Suprapubic skin (tissue), 3 donors: ENCODE results near the gene RSRC1.

Experiments
- EP300 ChIP-seq: sonication (generic); formaldehyde crosslinking; IDR thresholded peaks from one replicate; pipeline ENCODE4 v1.6.1; 2017; ENCODE audit warnings: antibody characterized with exemption
- POLR2A ChIP-seq, 2 donors: fragments of 450-650 bp; IDR thresholded peaks; one replicate each; pipeline ENCODE4 v1.6.1; 2017; ENCODE audit warnings: antibody characterized with exemption in 2 of 2, mild to moderate bottlenecking in 2 of 2, moderate library complexity in 2 of 2
- TF ChIP-seq, protein P1 (sequence below), 2 donors: fragments of 200-600 bp in 1 of 2; fragments of 450-650 bp in 1 of 2; sonication (generic) in 1 of 2; IDR thresholded peaks; one replicate each; pipeline ENCODE4 v1.5.1; 2016 to 2019; ENCODE audit warnings: antibody characterized with exemption in 2 of 2, mild to moderate bottlenecking in 1 of 2, moderate library complexity in 1 of 2

DNA sequence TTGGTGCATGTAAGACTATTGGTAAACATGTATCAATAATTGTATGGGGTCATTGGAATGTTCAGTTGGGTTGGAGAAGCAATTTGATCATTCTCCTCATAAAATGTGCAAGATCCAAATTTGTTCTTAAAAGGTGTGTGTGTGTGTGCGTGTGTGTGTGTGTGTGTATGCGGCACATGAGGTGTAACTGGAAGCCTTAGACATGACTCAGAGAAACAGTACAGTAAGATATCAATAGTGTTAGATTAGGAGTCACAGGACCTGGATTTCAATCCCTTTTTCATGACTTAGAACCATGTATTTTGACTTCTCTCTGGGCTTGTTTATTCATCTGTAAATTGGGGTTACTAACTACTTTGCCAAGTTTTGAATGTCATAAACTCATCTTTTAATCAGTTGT, 38.3 kb downstream of the RSRC1 start:
- TF ChIP-seq, protein P1, sequence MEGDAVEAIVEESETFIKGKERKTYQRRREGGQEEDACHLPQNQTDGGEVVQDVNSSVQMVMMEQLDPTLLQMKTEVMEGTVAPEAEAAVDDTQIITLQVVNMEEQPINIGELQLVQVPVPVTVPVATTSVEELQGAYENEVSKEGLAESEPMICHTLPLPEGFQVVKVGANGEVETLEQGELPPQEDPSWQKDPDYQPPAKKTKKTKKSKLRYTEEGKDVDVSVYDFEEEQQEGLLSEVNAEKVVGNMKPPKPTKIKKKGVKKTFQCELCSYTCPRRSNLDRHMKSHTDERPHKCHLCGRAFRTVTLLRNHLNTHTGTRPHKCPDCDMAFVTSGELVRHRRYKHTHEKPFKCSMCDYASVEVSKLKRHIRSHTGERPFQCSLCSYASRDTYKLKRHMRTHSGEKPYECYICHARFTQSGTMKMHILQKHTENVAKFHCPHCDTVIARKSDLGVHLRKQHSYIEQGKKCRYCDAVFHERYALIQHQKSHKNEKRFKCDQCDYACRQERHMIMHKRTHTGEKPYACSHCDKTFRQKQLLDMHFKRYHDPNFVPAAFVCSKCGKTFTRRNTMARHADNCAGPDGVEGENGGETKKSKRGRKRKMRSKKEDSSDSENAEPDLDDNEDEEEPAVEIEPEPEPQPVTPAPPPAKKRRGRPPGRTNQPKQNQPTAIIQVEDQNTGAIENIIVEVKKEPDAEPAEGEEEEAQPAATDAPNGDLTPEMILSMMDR (IDR thresholded peaks at IDR 0.05): no peak
- no peak for TF ChIP-seq POLR2A (IDR thresholded peaks at IDR 0.05)
- no peak for TF ChIP-seq EP300
